HG02678 (cell line): ENCODE measurements around the gene TTC3.

Experiments used
- ATAC-seq: cut with Tn5 transposase; IDR thresholded peaks from one replicate; pipeline ENCODE4 v1.9.1; 2021; ENCODE audit warnings: mild to moderate bottlenecking, moderate library complexity; ENCODE audit not compliant: unreplicated experiment

The TTC3 gene

GRCh38 chr21:37186983-37187382 lies 113.9 kb downstream of the TTC3 start:
- no peak for ATAC-seq

GRCh38 chr21:37188825-37189224 lies 115.8 kb downstream of the TTC3 start:
- ATAC-seq = no peak

GRCh38 chr21:37192019-37192418 lies 119.0 kb downstream of the TTC3 start:
- no peak for ATAC-seq

- no peak for ATAC-seq
Measured at GRCh38 chr21:37193006-37193405, 120.0 kb downstream of the TTC3 start.

- ATAC-seq = no peak
Measured at GRCh38 chr21:37193676-37194075, 120.6 kb downstream of the TTC3 start.

- no peak for ATAC-seq
Measured at GRCh38 chr21:37195059-37195458, 122.0 kb downstream of the TTC3 start.

- ATAC-seq = no peak
Measured at GRCh38 chr21:37195610-37196009, 122.6 kb downstream of the TTC3 start.

- no peak for ATAC-seq
Measured at GRCh38 chr21:37196847-37197246, 123.8 kb downstream of the TTC3 start.

- ATAC-seq = no peak
Measured at GRCh38 chr21:37197746-37198145, 124.7 kb downstream of the TTC3 start.

- ATAC-seq = no peak
Measured at GRCh38 chr21:37199057-37199924, 126.2 kb downstream of the TTC3 start.

GRCh38 chr21:37200641-37201480 lies 127.8 kb downstream of the TTC3 start:
- no peak for ATAC-seq

- no peak for ATAC-seq
Measured at GRCh38 chr21:37202221-37203110, 129.4 kb downstream of the TTC3 start.

GRCh38 chr21:37204580-37204979 lies 131.5 kb downstream of the TTC3 start:
- no peak for ATAC-seq

GRCh38 chr21:37206496-37206895 lies 133.4 kb downstream of the TTC3 start:
- no peak for ATAC-seq

GRCh38 chr21:37207441-37208009 lies 134.5 kb downstream of the TTC3 start:
- ATAC-seq = peak; percentile 55

- ATAC-seq = peak; percentile 54
Measured at GRCh38 chr21:37208056-37208721, 135.1 kb downstream of the TTC3 start.

GRCh38 chr21:37208741-37209225 lies 135.7 kb downstream of the TTC3 start:
- ATAC-seq = no peak

- ATAC-seq = no peak
Measured at GRCh38 chr21:37210130-37210529, 137.1 kb downstream of the TTC3 start.

- no peak for ATAC-seq
Measured at GRCh38 chr21:37210799-37211198, 137.7 kb downstream of the TTC3 start.

- ATAC-seq = no peak
Measured at GRCh38 chr21:37214952-37215351, 141.9 kb downstream of the TTC3 start.
